H1 (cell line): Measurements from ENCODE around the gene MYO18A. TPM values are rescaled to one million over a fixed set of nuclear protein-coding genes. Genes with fewer than 3 reads are reported as not detected.

ENCODE experiments used
- CTCF ChIA-PET: fragments of 300-600 bp; sonication (Branson Sonifier 250); formaldehyde crosslinking; loops from one replicate; lab custom pipeline; 2021; ENCODE audit not compliant: partially characterized antibody; lab: Charles Lee
- POLR2A ChIA-PET: fragments of 300-600 bp; sonication (Branson Sonifier 250); formaldehyde crosslinking; loops from one replicate; lab custom pipeline; 2021; ENCODE audit warnings: inconsistent platforms; ENCODE audit not compliant: partially characterized antibody; lab: Charles Lee
- DNase-seq, 2 experiments: peaks; one replicate each; pipeline versions ENCODE4 v3.0.0 to v3.0.0-alpha.2; 2010 to 2022; ENCODE audit warnings: low spot score in 2 of 2, low read depth in 1 of 2, mixed read lengths in 1 of 2
- FAIRE-seq: peaks from 2 replicates; lab custom pipeline; 2011; peaks lifted over from hg19 to GRCh38; lab: Jason Lieb, UNC
- H2AFZ ChIP-seq: 2 replicates; pipeline ENCODE4 v1.8.1; 2012; ENCODE audit warnings: low read length, inconsistent platforms
- H2AK5ac ChIP-seq: 2 replicates; pipeline ENCODE4 v1.6.1; 2013; ENCODE audit warnings: low read depth, low read length
- H2BK120ac ChIP-seq: replicated peaks from 2 replicates; pipeline ENCODE3; 2013; ENCODE audit warnings: low read depth, low read length, inconsistent platforms
- H2BK12ac ChIP-seq: 2 replicates; pipeline ENCODE4 v1.6.1; 2013; ENCODE audit warnings: low read depth, low read length
- H2BK15ac ChIP-seq: 2 replicates; pipeline ENCODE4 v1.6.1; 2013; ENCODE audit warnings: low read length
- H2BK20ac ChIP-seq: 2 replicates; pipeline ENCODE4 v1.6.1; 2013; ENCODE audit warnings: low read length
- H2BK5ac ChIP-seq: 2 replicates; pipeline ENCODE4 v1.6.1; 2013; ENCODE audit warnings: low read depth, low read length
- H3K14ac ChIP-seq: 2 replicates; pipeline ENCODE4 v1.6.1; 2013; ENCODE audit warnings: inconsistent platforms; ENCODE audit not compliant: insufficient read length
- H3K18ac ChIP-seq: 2 replicates; pipeline ENCODE4 v1.6.1; 2013; ENCODE audit warnings: low read length; ENCODE audit errors: extremely low read depth
- H3K23ac ChIP-seq: 2 replicates; pipeline ENCODE4 v1.6.1; 2013; ENCODE audit warnings: inconsistent platforms; ENCODE audit not compliant: insufficient read length
- H3K23me2 ChIP-seq: 2 replicates; pipeline ENCODE4 v1.6.1; 2013; ENCODE audit warnings: low read depth, low read length
- H3K27ac ChIP-seq: 2 replicates; pipeline ENCODE4 v1.6.1; 2011; ENCODE audit warnings: low read depth, low read length, inconsistent platforms
- H3K27me3 ChIP-seq, 4 experiments: replicated peaks in 1 of 4; 1 replicate in 1 of 4; 2 replicates in 3 of 4; pipeline versions ENCODE4 v1.6.1 to v1.8.1; 2011 to 2013; ENCODE audit warnings: low read length in 3 of 4, mild to moderate bottlenecking in 3 of 4, inconsistent platforms in 2 of 4, mixed read lengths in 2 of 4, moderate library complexity in 1 of 4; ENCODE audit not compliant: control insufficient read depth in 3 of 4, insufficient read depth in 3 of 4; ENCODE audit errors: extremely low read depth in 1 of 4
- H3K36me3 ChIP-seq, 4 experiments: 2 replicates each; pipeline versions ENCODE4 v1.6.1 to v1.8.1; 2011 to 2013; ENCODE audit warnings: mild to moderate bottlenecking in 4 of 4, low read length in 3 of 4, moderate library complexity in 2 of 4, control low read depth in 1 of 4, inconsistent platforms in 1 of 4; ENCODE audit not compliant: insufficient read depth in 4 of 4, control insufficient read depth in 2 of 4
- H3K4ac ChIP-seq: replicated peaks from 2 replicates; pipeline ENCODE3; 2013; ENCODE audit warnings: low read length, low read depth, mixed read lengths, inconsistent platforms; ENCODE audit not compliant: insufficient read length
- H3K4me1 ChIP-seq, 4 experiments: replicated peaks in 1 of 4; 1 replicate in 1 of 4; 2 replicates in 3 of 4; pipeline versions ENCODE4 v1.6.1 to v1.8.1; 2011 to 2013; ENCODE audit warnings: low read length in 3 of 4, inconsistent platforms in 2 of 4, mixed read lengths in 1 of 4; ENCODE audit not compliant: insufficient read depth in 4 of 4, control insufficient read depth in 3 of 4
- H3K4me2 ChIP-seq, 2 experiments: 2 replicates each; pipeline versions ENCODE4 v1.6.1 to v1.8.1; 2011 to 2013; ENCODE audit warnings: low read depth in 2 of 2, low read length in 2 of 2, control low read depth in 1 of 2, inconsistent platforms in 1 of 2, mild to moderate bottlenecking in 1 of 2; ENCODE audit not compliant: insufficient read depth in 1 of 2
- H3K4me3 ChIP-seq, 4 experiments: fragments of 200-600, 300-600 bp in 1 of 4; sonication (generic), shearing (Covaris generic), sonication (Bioruptor Twin) in 1 of 4; 2 replicates each; pipeline versions ENCODE4 v1.5.1 to v1.8.1; 2011 to 2016; ENCODE audit warnings: low read length in 4 of 4, low read depth in 3 of 4, control low read depth in 2 of 4, inconsistent platforms in 2 of 4, mild to moderate bottlenecking in 2 of 4, mixed read lengths in 1 of 4, moderate library complexity in 1 of 4; ENCODE audit not compliant: insufficient read depth in 2 of 4; ENCODE audit errors: extremely low read depth in 1 of 4
- H3K56ac ChIP-seq: replicated peaks from 2 replicates; pipeline ENCODE3; 2013; ENCODE audit warnings: low read depth, mild to moderate bottlenecking, mixed read lengths, low read length, inconsistent platforms; ENCODE audit not compliant: insufficient read length
- H3K79me1 ChIP-seq: 2 replicates; pipeline ENCODE4 v1.6.1; 2013; ENCODE audit warnings: low read depth, low read length, control low read depth
- H3K79me2 ChIP-seq, 2 experiments: 2 replicates each; pipeline versions ENCODE4 v1.6.1 to v1.8.1; 2012 to 2013; ENCODE audit warnings: low read length in 2 of 2, mild to moderate bottlenecking in 2 of 2, inconsistent platforms in 1 of 2; ENCODE audit not compliant: insufficient read depth in 2 of 2, control insufficient read depth in 1 of 2
- H3K9ac ChIP-seq, 4 experiments: replicated peaks in 1 of 4; 1 replicate in 1 of 4; 2 replicates in 3 of 4; pipeline versions ENCODE4 v1.6.1 to v1.8.1; 2011 to 2013; ENCODE audit warnings: low read depth in 3 of 4, low read length in 3 of 4, control low read depth in 2 of 4, mild to moderate bottlenecking in 2 of 4, moderate library complexity in 2 of 4, inconsistent platforms in 1 of 4; ENCODE audit errors: extremely low read depth in 1 of 4
- H3K9me3 ChIP-seq, 2 experiments: 2 replicates each; pipeline versions ENCODE4 v1.6.1 to v1.8.1; 2012 to 2013; ENCODE audit warnings: mild to moderate bottlenecking in 2 of 2, moderate library complexity in 2 of 2, control low read depth in 1 of 2, inconsistent platforms in 1 of 2, low read depth in 1 of 2, low read length in 1 of 2, mixed read lengths in 1 of 2; ENCODE audit not compliant: insufficient read depth in 2 of 2
- H4K20me1 ChIP-seq, 2 experiments: replicated peaks in 1 of 2; 2 replicates each; pipeline versions ENCODE3 to v1.8.1; 2011 to 2013; ENCODE audit warnings: inconsistent platforms in 2 of 2, low read length in 2 of 2, mild to moderate bottlenecking in 1 of 2; ENCODE audit not compliant: insufficient read depth in 2 of 2, control insufficient read depth in 1 of 2
- H4K5ac ChIP-seq: 2 replicates; pipeline ENCODE4 v1.6.1; 2013; ENCODE audit warnings: low read length, low read depth, mixed read lengths, inconsistent platforms; ENCODE audit not compliant: insufficient read length
- H4K8ac ChIP-seq: 2 replicates; pipeline ENCODE4 v1.8.0; 2013; ENCODE audit warnings: mild to moderate bottlenecking, moderate library complexity, low read length, inconsistent platforms; ENCODE audit not compliant: insufficient read depth; ENCODE audit errors: extremely low read depth
- H4K91ac ChIP-seq: replicated peaks from 2 replicates; pipeline ENCODE3; 2013; ENCODE audit warnings: low read length, mixed read lengths, inconsistent platforms; ENCODE audit not compliant: insufficient read length
- GABPA ChIP-seq: IDR thresholded peaks from 2 replicates; pipeline ENCODE4 v1.6.1; 2011; ENCODE audit warnings: mild to moderate bottlenecking, low read length, moderate library complexity, borderline replicate concordance; ENCODE audit not compliant: insufficient read depth
- JUND ChIP-seq: IDR thresholded peaks from 2 replicates; pipeline ENCODE4 v1.6.1; 2011; ENCODE audit warnings: mild to moderate bottlenecking, improper control_type of control experiment, low read length
- MAFK ChIP-seq: IDR thresholded peaks from 2 replicates; pipeline ENCODE4 v1.6.1; 2012; ENCODE audit warnings: low read depth, mild to moderate bottlenecking, improper control_type of control experiment, low read length
- RBBP5 ChIP-seq: IDR thresholded peaks from 2 replicates; pipeline ENCODE4 v1.7.1; 2012; ENCODE audit warnings: low read depth, mild to moderate bottlenecking, inconsistent platforms, low read length, moderate library complexity, borderline replicate concordance
- SAP30 ChIP-seq: fragments of 300-600 bp; sonication (generic); IDR thresholded peaks from 2 replicates; pipeline ENCODE4 v1.7.1; 2012; ENCODE audit warnings: low read length, moderate library complexity, mild to moderate bottlenecking, inconsistent platforms; ENCODE audit not compliant: insufficient read depth, insufficient replicate concordance
- SIRT6 ChIP-seq: IDR thresholded peaks from one replicate; pipeline ENCODE4 v1.7.1; 2012; ENCODE audit warnings: low read length, inconsistent platforms
- SP1 ChIP-seq: IDR thresholded peaks from 2 replicates; pipeline ENCODE4 v1.6.1; 2011; ENCODE audit warnings: low read depth, low read length
- TAF7 ChIP-seq: optimal IDR thresholded peaks from 2 replicates; pipeline ENCODE3; 2011; ENCODE audit warnings: low read depth, mild to moderate bottlenecking, inconsistent platforms, low read length, moderate library complexity, borderline replicate concordance
- YY1 ChIP-seq: IDR thresholded peaks from 2 replicates; pipeline ENCODE4 v1.6.1; 2011; ENCODE audit warnings: low read depth, mild to moderate bottlenecking, low read length
- WGBS, 2 experiments: shearing (Covaris generic) in 1 of 2; methylation state at CpG; one replicate each; pipeline versions ENCODE4 v1.1.6 to v1.1.7; 2013 to 2015; ENCODE audit warnings: low lambda C conversion rate in 2 of 2, mixed read lengths in 2 of 2, inconsistent platforms in 1 of 2, low coverage in 1 of 2, missing lambda C conversion rate in 1 of 2; ENCODE audit not compliant: insufficient replicate concordance in 2 of 2, insufficient coverage in 1 of 2, insufficient read length in 1 of 2; ENCODE audit errors: extremely low coverage in 1 of 2, missing lambda C conversion rate in 1 of 2; 5-methylcytosine and 5-hydroxymethylcytosine counted together
- polyA plus RNA-seq, 7 experiments: library from polyadenylated mRNA; depleted of rRNA in 3 of 7; stranded (reverse) in 5 of 7; unstranded in 2 of 7; fragments of >200 nt in 5 of 7; fragments of 200-250 nt in 2 of 7; gene quantifications; 1 replicate in 5 of 7; 2 replicates in 1 of 7; 4 replicates in 1 of 7; pipeline versions ENCODE4 v1.2.1 to v1.2.3, GENCODE V29; 2011 to 2013; ENCODE audit warnings: missing spikeins in 2 of 7, mixed read lengths in 2 of 7
- total RNA-seq: library from RNA; stranded (reverse); fragmentation: NEBNext Ultra II Directional; extraction: Animal tissue kit (Norgen Biotek cat#: 25700); gene quantifications from 2 replicates; pipeline ENCODE4 v1.2.1, GENCODE V29; 2021

Gene MYO18A
- total and polyA plus RNA-seq, 2 of the 8 experiments (the other 6 are each of a cell fraction or from before 2014, with no cell fraction given) = 7.6 to 43.8 TPM

GRCh38 chr17:29140051-29140621 lies 40.1 kb downstream of the MYO18A start:
- no peak overlapping the region for H3K4me3 ChIP-seq

More at GRCh38 chr17:29140051-29140621, 40.1 kb downstream of the MYO18A start:
- 0 out of 2 replicates have a peak overlapping the region, but pooled peaks have one; percentile 70 for H2BK12ac ChIP-seq
- H3K23ac ChIP-seq = no peak overlapping the region
- H3K9ac ChIP-seq = no peak overlapping the region
- DNase-seq = peak in 1 of 2 experiments; percentile 79
- no peak overlapping the region for H2BK120ac ChIP-seq
- no peak overlapping the region for H4K91ac ChIP-seq
- H3K4me2 ChIP-seq = peak overlapping the region in 1 of 2 experiments; percentile 1; a peak in 1 of 4 replicates
- H3K36me3 ChIP-seq = no peaks in the 10 kb centered on the region
- H2BK15ac ChIP-seq = 0 out of 2 replicates have a peak overlapping the region, but pooled peaks have one; percentile 46
- H2AFZ ChIP-seq = no peak overlapping the region
- H3K79me1 ChIP-seq = peaks cover 2% of the 10 kb centered on the region; the same call in 1 of the 2 replicates
- H3K27me3 ChIP-seq = no peaks in the 10 kb centered on the region
- CTCF ChIA-PET = interaction anchor here (0.6 to 34.4 kb wide), 10 partner anchors 8 to 148 kb away, joined by 3 to 731 read pairs (median 4); partner anchors contain the start of gene MYO18A
- TF ChIP-seq RBBP5 (no peak), SAP30 (no peak), YY1 (no peak), SIRT6 (no peak), TAF7 (no peak), JUND (no peak), MAFK (no peak), SP1 (no peak), GABPA (no peak)
- no peak for FAIRE-seq
- no peak overlapping the region for H4K5ac ChIP-seq
- H2BK5ac ChIP-seq = peak overlapping the region; percentile 84
- no peak overlapping the region for H3K27ac ChIP-seq
- H4K8ac ChIP-seq = no peak overlapping the region
- H3K4ac ChIP-seq = no peak overlapping the region
- no peak overlapping the region; the same call in 1 of the 2 replicates for H3K18ac ChIP-seq
- H3K9me3 ChIP-seq = no peaks in the 10 kb centered on the region
- no peak overlapping the region for H2BK20ac ChIP-seq
- 33% methylated on average over 9 of the region's 14 CpGs; no CpG with 5 or more reads in 1 of the 2 experiments for WGBS, 2 experiments
- 0 out of 4 replicates have a peak, but pooled peaks cover 0 to 3% of the 10 kb centered on the region in 2 experiments for H3K79me2 ChIP-seq
- H3K23me2 ChIP-seq = 0 out of 2 replicates have a peak, but pooled peaks cover 2% of the 10 kb centered on the region
- POLR2A ChIA-PET = interaction anchor here (0.9 to 2.3 kb wide), 4 partner anchors 10 to 15 kb away, joined by 3 to 6 read pairs (median 4); no protein-coding TSS in a partner anchor
- no peak overlapping the region for H3K14ac ChIP-seq
- H3K56ac ChIP-seq = no peak overlapping the region
- H3K4me1 ChIP-seq = peaks cover 8 to 30% (median 18%) of the 10 kb centered on the region in 4 experiments
- H4K20me1 ChIP-seq = peaks cover 0 to 14% of the 10 kb centered on the region in 2 experiments
- no peak overlapping the region for H2AK5ac ChIP-seq
